GM23338 (cell line): ENCODE data around the gene ATP2B1. TPM values are rescaled to one million over a fixed set of nuclear protein-coding genes. Genes with fewer than 3 reads are reported as not detected.

Experiments
- ATAC-seq: fragments of 200-7000 bp; cut with Tn5 transposase; 3 replicates; pipeline ENCODE4 v1.9.1; 2020
- DNase-seq: peaks from one replicate; pipeline ENCODE4 v3.0.0-alpha.2; 2015; ENCODE audit warnings: low spot score
- H2AFZ ChIP-seq: fragments of 200-600 bp; sonication (generic); 2 replicates; pipeline ENCODE4 v1.8.0; 2016; ENCODE audit warnings: antibody characterized with exemption, mild to moderate bottlenecking, moderate library complexity
- H3F3A ChIP-seq: fragments of 200-600 bp; sonication (generic); replicated peaks from 2 replicates; pipeline ENCODE4 v1.8.0; 2017; ENCODE audit warnings: antibody characterized with exemption, mixed run types, low read depth
- H3K27ac ChIP-seq: fragments of 200-600 bp; sonication (generic); 2 replicates; pipeline ENCODE4 v1.6.1; 2016; ENCODE audit warnings: low read depth
- H3K27me3 ChIP-seq: fragments of 200-600 bp; sonication (generic); 2 replicates; pipeline ENCODE4 v1.8.0; 2016; ENCODE audit warnings: mild to moderate bottlenecking, mixed run types, moderate library complexity; ENCODE audit not compliant: insufficient read depth
- H3K36me3 ChIP-seq: fragments of 200-600 bp; sonication (generic); 2 replicates; pipeline ENCODE4 v1.8.0; 2016; ENCODE audit warnings: mild to moderate bottlenecking; ENCODE audit not compliant: insufficient read depth
- H3K4me1 ChIP-seq: fragments of 200-600 bp; sonication (generic); 2 replicates; pipeline ENCODE4 v1.8.0; 2016; ENCODE audit warnings: mild to moderate bottlenecking, moderate library complexity; ENCODE audit not compliant: insufficient read depth
- H3K4me2 ChIP-seq: fragments of 200-600 bp; sonication (generic); 2 replicates; pipeline ENCODE4 v1.7.1; 2017; ENCODE audit warnings: mixed run types
- H3K4me3 ChIP-seq: fragments of 200-600 bp; sonication (generic); 2 replicates; pipeline ENCODE4 v1.6.1; 2016; ENCODE audit warnings: mixed run types
- H3K79me2 ChIP-seq: fragments of 200-600 bp; sonication (generic); replicated peaks from 2 replicates; pipeline ENCODE4 v1.8.0; 2017; ENCODE audit warnings: mild to moderate bottlenecking; ENCODE audit not compliant: insufficient read depth
- H3K9me2 ChIP-seq: fragments of 200-600 bp; sonication (generic); 2 replicates; pipeline ENCODE4 v1.8.0; 2017; ENCODE audit not compliant: insufficient read depth
- H4K20me1 ChIP-seq: fragments of 200-600 bp; sonication (generic); replicated peaks from 2 replicates; pipeline ENCODE4 v1.8.0; 2017; ENCODE audit warnings: mild to moderate bottlenecking; ENCODE audit not compliant: insufficient read depth
- H3K27ac Mint-ChIP-seq: 2 replicates; pipeline ENCODE4 v1.8.0; 2020; ENCODE audit warnings: inconsistent platforms, mild to moderate bottlenecking, moderate library complexity, mixed read lengths
- H3K27me3 Mint-ChIP-seq: 3 replicates; pipeline ENCODE4 v1.8.0; 2022; ENCODE audit warnings: low read depth, mild to moderate bottlenecking, moderate library complexity, mixed read lengths, inconsistent platforms; ENCODE audit not compliant: insufficient read depth, poor library complexity
- H3K36me3 Mint-ChIP-seq: 3 replicates; pipeline ENCODE4 v1.8.0; 2021; ENCODE audit warnings: low read depth, mild to moderate bottlenecking, inconsistent platforms, moderate library complexity, mixed read lengths
- H3K4me1 Mint-ChIP-seq: 3 replicates; pipeline ENCODE4 v1.8.0; 2020; ENCODE audit warnings: mild to moderate bottlenecking, inconsistent platforms, mixed read lengths
- H3K4me3 Mint-ChIP-seq: 3 replicates; pipeline ENCODE4 v1.8.0; 2021; ENCODE audit warnings: moderate library complexity, mild to moderate bottlenecking, inconsistent platforms, mixed read lengths
- H3K9me3 Mint-ChIP-seq: 3 replicates; pipeline ENCODE4 v1.8.0; 2020; ENCODE audit warnings: moderate library complexity, mild to moderate bottlenecking, inconsistent platforms, mixed read lengths
- CREB1 ChIP-seq: fragments of 250-450 bp; sonication (Bioruptor Pico); IDR thresholded peaks from 2 replicates; pipeline ENCODE4 v1.5.0; 2020; ENCODE audit warnings: low read depth, mild to moderate bottlenecking, moderate library complexity
- CTCF ChIP-seq, 2 experiments: fragments of 200-600 bp in 1 of 2; sonication (generic) in 1 of 2; conservative IDR thresholded peaks; 2 replicates each; pipeline versions ENCODE4 v1.5.1 to v1.6.1; 2016 to 2017; ENCODE audit warnings: antibody characterized with exemption in 2 of 2, low read depth in 2 of 2, mild to moderate bottlenecking in 2 of 2, moderate library complexity in 1 of 2
- ETS1 ChIP-seq: IDR thresholded peaks from 2 replicates; pipeline ENCODE4 v1.6.1; 2016; ENCODE audit warnings: antibody characterized with exemption
- EZH2 ChIP-seq: fragments of 200-600 bp; sonication (generic); IDR thresholded peaks from one replicate; pipeline ENCODE4 v1.8.0; 2017; ENCODE audit warnings: antibody characterized with exemption, mild to moderate bottlenecking, low read depth; ENCODE audit not compliant: unreplicated experiment
- EZH2phosphoT487 ChIP-seq: fragments of 200-600 bp; sonication (generic); IDR thresholded peaks from one replicate; pipeline ENCODE4 v1.8.1; 2018; ENCODE audit warnings: antibody characterized with exemption; ENCODE audit not compliant: unreplicated experiment
- JUNB ChIP-seq: IDR thresholded peaks from one replicate; pipeline ENCODE4 v1.6.1; 2016; ENCODE audit warnings: antibody characterized with exemption; ENCODE audit not compliant: unreplicated experiment
- NANOG ChIP-seq: IDR thresholded peaks from 2 replicates; pipeline ENCODE4 v1.6.1; 2016; ENCODE audit warnings: antibody characterized with exemption, borderline replicate concordance
- POLR2AphosphoS5 ChIP-seq: IDR thresholded peaks from 2 replicates; pipeline ENCODE4 v1.6.1; 2016; ENCODE audit warnings: antibody characterized with exemption, low read depth
- REST ChIP-seq: IDR thresholded peaks from one replicate; pipeline ENCODE4 v1.6.1; 2018; ENCODE audit warnings: antibody characterized with exemption; ENCODE audit not compliant: unreplicated experiment
- STAT1 ChIP-seq: IDR thresholded peaks from one replicate; pipeline ENCODE4 v1.6.1; 2016; ENCODE audit warnings: antibody characterized with exemption; ENCODE audit not compliant: unreplicated experiment
- ZNF114 ChIP-seq: fragments of 250-450 bp; sonication (Bioruptor Pico); IDR thresholded peaks from 2 replicates; pipeline ENCODE4 v1.5.0; 2020; ENCODE audit warnings: mild to moderate bottlenecking, moderate library complexity
- ZNF331 ChIP-seq: fragments of 250-450 bp; sonication (Bioruptor Pico); IDR thresholded peaks from 2 replicates; pipeline ENCODE4 v1.5.0; 2020; ENCODE audit warnings: low read depth, mild to moderate bottlenecking, moderate library complexity
- ZNF462 ChIP-seq: fragments of 250-450 bp; sonication (Bioruptor Pico); IDR thresholded peaks from 2 replicates; pipeline ENCODE4 v1.5.0; 2020; ENCODE audit warnings: mild to moderate bottlenecking, moderate library complexity
- polyA plus RNA-seq: library from polyadenylated mRNA; unstranded; fragments of >200 nt; fragmentation: Nextera tagmentation; extraction: Ambion mirVana; gene quantifications from 2 replicates; pipeline ENCODE4 v1.2.1, GENCODE V29; 2016
- total RNA-seq: library from RNA; depleted of rRNA; stranded (reverse); fragments of >200 nt; shearing (Covaris generic); gene quantifications from 2 replicates; pipeline ENCODE4 v1.2.3, GENCODE V29; 2014

Gene ATP2B1
- total and polyA plus RNA-seq, 2 experiments from 2014 or later: 39.3 to 42.3 TPM

GRCh38 chr12:89672589-89672979 is 36.1 kb downstream of the ATP2B1 start:
- no peak for ATAC-seq
- Mint-ChIP-seq H3K27me3 (no peaks in the 10 kb centered on the region), H3K9me3 (no peaks in the 10 kb centered on the region), H3K4me1 (peaks cover 13% of the 10 kb centered on the region), H3K4me3 (no peak overlapping the region), H3K36me3 (no peaks in the 10 kb centered on the region), H3K27ac (no peak overlapping the region)
- H2AFZ ChIP-seq: no peak overlapping the region
- no peak overlapping the region for H3K4me3 ChIP-seq
- no peaks in the 10 kb centered on the region for H3F3A ChIP-seq
- no peak for DNase-seq
- no peaks in the 10 kb centered on the region for H3K4me1 ChIP-seq
- no peaks in the 10 kb centered on the region for H3K27me3 ChIP-seq
- TF ChIP-seq STAT1 (no peak), REST (no peak), ZNF114 (no peak), POLR2AphosphoS5 (no peak), NANOG (no peak), JUNB (no peak), CREB1 (CRISPR knock-in tag) (no peak), EZH2 (no peak), EZH2phosphoT487 (no peak), ZNF331 (CRISPR knock-in tag) (no peak), ETS1 (no peak), CTCF (conservative IDR thresholded peaks at IDR 0.05; ENCODE audit: low read depth in 2 of 2) (no peak), ZNF462 (no peak)
- H4K20me1 ChIP-seq: 0 out of 2 replicates have a peak, but pooled peaks cover 6% of the 10 kb centered on the region
- H3K27ac ChIP-seq: no peak overlapping the region
- no peak overlapping the region for H3K4me2 ChIP-seq
- no peaks in the 10 kb centered on the region for H3K9me2 ChIP-seq
- H3K79me2 ChIP-seq: peaks cover 66% of the 10 kb centered on the region
- H3K36me3 ChIP-seq: no peaks in the 10 kb centered on the region
